ENCODE data around the gene MAP2K5.

- no peak for TF ChIP-seq CTCF (IDR thresholded peaks at IDR 0.05; ENCODE audit: insufficient read depth, low read depth, low read length)
- no peak for TF ChIP-seq EZH2 (IDR thresholded peaks at IDR 0.05; ENCODE audit: insufficient read depth, low read length)
Observed at GRCh38 chr15:67815036-67815592, 272.6 kb downstream of the MAP2K5 start.

Measured in astrocyte (in vitro differentiated cells and primary cell).